ENCODE data around the gene BAIAP2.
"Not testable (repeated sequence)": the region's sequence is repeated elsewhere in the genome, so short reads cannot be mapped to it uniquely, and the experiment has no call there.

BAIAP2 gene

GRCh38 chr17:81025065-81025740, 9.7 kb upstream of the BAIAP2 start:
- no peak for DNase-seq

DNA sequence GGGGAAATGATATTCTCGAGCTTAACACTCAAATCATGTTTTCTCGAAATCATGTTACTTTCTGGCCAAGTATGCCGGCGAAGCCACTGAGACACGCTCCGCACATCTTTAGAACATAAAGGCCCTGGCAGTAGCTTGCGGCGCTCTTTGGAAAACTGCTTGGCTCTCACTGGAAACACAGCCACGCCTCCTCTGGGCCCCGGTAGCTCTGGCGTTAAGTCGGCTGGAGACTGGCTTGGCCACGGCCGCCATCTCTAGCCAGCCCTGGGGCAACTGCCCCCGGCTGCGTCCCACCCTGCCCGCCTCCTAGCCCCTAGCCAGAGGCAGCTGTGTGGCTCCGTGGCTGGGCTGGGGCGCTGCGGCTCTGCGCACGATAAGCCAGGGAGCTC, 9.2 kb upstream of the BAIAP2 start:
- no peak for DNase-seq

- no peak for DNase-seq
These were observed 8.5 kb upstream of the BAIAP2 start for GRCh38 chr17:81026266-81027036.

GRCh38 chr17:81027038-81027437, 7.9 kb upstream of the BAIAP2 start:
- DNase-seq = no peak

DNA sequence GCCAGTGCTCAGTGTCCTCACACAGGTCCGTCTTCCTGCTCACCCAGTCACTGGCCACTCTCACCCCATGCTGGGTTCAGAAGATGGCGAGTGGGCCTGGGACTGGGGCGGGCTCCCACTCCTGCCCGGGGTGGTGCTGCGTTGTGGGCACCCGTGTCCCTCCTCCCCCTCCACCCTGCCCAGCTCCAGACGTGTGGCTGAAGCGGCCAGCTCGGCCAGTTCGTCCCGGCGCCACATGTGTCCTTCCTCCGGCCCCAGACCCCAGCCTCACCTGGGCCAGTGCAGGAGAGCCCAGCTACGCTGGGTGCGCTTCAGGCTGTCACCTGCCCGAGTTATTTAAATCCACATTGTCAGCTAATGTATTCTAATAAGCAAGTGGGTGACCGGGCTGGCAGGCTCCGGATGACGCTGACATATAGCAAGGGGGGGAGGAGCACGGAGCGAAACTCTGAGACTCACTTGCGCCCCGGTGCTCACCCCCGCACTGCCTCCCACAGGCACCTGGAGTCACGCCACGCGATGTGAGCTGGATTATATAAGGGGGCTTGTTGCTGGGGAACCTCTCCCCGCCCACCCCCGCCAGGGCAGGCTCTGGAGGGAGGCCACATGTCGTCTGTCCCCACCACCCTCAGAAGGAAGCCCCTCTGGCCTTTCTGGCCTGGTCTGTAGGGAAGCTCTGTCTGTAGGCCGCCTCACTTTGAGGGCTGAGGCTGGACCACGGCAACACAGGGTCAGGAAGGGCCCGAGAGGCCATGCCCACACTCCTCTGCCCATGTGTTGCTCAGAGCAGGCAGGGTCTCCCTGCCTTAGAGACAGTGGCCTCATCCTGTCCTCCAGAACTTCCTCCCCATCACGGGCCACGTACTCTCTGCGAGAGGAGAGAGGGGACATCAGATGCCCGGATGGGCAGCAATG, 7.1 kb upstream of the BAIAP2 start:
- DNase-seq = no peak

- no peak for DNase-seq
These were observed 6.5 kb upstream of the BAIAP2 start for GRCh38 chr17:81028506-81028858.

- no peak for DNase-seq
These were observed 5.1 kb upstream of the BAIAP2 start for GRCh38 chr17:81029859-81030258.

- not testable (repeated sequence) for DNase-seq
These were observed 4.6 kb upstream of the BAIAP2 start for GRCh38 chr17:81030312-81030711.

DNA sequence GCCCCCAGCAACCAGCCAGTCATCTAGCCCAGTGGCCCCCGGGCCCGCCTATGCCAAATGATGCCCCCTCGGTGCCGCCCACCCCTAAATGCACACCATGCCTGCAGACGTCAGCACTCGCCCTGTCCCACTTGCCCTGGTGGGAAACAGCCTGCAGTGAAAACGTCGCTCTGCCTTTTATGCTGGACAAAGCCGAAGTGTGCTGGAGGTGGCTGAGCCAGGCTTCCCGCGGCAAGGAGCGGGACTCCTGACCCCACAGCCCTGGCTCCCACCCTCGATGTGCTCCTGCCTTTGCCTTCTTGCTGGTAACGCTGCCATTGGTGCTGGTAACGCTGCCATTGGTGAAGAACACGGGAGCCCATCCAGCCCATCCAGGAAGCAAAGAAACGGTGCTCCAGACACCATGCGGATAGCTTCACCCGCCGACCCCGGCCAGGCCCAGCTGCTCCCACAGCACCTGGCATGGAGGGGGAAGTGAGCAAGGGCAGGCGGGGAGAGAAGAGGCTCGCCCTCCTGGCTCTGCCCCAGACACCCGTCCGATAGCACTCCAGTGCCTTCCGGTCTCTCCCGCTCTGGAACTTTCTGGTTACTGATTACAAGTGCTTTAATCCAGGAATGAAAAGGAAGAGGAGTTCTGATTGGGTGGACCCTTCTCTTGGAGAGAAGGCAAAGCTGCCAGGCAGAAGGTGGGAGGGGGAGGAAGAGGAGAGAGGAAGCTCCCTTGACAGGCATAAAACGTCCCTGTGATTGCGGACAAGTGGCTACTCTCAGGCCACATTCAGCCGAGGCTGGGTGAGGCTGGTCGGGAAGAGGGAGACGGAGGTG, 4.0 kb upstream of the BAIAP2 start:
- peak; percentile 1 for DNase-seq

GRCh38 chr17:81031566-81032550, 3.1 kb upstream of the BAIAP2 start:
- no peak for DNase-seq

DNA sequence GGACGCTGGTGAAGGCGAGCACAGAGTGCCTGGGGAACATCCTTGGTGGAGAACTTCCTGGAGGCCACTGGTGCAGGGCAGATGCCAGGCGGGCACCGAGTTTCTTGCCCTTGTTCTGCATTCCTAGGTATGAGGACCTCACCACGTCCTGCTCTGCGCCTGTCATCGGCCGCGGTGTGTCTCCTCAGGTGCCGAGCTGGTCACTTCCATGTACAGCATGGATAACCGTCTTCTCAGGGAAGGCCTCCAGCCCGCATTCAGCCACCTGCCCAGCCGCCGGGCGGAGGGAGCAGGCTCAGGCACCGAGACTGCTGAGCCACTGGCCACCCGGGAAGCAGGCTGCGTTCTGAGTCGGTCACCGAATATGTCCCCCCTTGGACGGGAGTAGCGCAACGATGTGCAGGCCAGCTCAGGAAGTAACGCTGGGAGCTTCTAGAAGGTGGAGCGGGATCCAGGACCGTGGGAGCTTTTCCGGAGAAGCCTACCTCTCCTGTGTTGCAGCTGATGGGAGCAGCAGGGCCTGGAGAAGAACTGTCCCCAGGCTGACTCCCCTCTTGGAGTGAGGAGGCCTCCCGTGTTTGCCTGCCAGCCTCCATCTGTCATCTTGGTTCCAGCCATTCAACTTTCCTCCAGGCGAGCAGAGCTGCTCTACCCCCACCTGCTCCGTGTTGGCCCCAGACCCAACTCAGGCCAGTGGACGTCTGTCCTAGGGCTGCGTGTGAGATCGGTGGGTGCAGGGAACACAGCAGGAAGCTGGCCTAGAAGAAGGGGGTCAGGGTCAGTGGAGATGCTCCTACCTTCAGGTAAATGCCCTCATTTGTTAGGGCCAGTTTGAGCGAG, 2.1 kb upstream of the BAIAP2 start:
- no peak for DNase-seq

DNA sequence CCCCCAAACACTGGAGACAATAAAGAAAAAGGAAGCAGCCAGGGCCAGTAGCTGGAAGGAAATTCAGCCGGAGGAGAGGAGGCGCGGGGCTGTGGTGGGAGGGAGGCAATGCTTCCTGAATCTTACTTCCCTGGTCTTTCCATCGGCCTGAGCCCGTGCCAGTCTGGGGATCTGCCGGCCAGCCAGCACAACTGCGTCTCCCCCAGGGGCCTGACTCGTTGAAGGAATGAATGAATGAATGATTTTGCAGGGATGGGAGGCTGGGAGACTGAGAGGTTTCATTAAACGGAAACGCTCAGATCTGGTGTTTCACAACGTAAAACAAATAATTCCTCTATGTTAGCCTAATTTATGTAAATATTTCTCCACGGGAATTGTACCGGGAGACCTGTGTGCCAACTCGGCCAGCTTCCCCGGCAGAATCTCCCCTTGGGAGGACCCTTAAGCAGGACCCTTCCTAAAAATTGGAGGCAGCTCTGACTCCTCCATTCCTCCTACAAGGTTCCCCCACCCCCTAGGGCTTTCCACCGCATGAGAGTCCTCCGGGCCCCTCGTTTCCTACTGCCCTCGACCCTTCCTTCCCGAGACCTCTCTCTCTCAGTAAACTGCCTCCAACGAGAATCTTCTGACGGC, 1.3 kb upstream of the BAIAP2 start:
- DNase-seq = no peak

- no peak for DNase-seq
These were observed 678 bp upstream of the BAIAP2 start for GRCh38 chr17:81034168-81034777.

GRCh38 chr17:81035521-81036196, 708 bp downstream of the BAIAP2 start:
- DNase-seq = no peak

- DNase-seq = no peak
These were observed 1.4 kb downstream of the BAIAP2 start for GRCh38 chr17:81036197-81036941.

DNA sequence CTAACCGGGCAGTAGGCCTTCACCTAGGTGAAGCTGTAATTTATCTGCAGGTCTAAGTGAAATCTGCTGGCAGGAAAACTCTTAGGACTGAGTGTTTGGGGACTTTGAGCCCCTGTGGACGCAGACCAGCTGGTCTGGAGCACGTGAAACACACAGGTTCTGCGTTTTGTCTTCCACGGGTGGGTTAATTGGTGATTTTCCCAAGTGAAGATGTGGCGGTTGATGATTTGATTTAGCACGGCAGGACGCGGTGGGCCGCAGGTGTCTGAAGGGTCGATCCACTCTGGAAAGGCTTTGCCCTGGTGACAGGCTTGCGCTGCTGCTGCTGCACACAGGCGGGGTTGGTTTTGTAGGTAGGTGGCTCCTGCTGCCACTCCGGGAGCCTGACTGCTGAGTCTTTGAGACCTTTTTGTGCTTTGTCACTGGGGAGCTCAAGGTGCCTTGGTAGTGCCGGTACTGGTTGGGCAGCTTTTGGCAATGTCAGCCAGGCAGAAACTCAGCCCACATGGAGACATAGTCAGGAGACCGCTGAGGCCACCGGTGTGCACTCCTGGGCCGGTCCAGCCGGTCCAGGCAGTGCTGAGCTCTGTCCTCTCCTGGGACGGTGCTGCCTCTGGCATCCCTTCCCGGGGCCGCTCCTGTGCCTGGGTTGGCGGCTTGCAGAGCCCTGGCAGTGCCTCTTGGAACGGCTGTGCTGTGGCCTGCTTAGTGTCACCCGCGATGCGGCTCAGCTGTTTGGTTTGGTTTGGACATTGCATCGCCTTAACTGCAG, 2.3 kb downstream of the BAIAP2 start:
- no peak for DNase-seq
